Lung (tissue), 12 donors: Measurements from ENCODE around the gene MLH3. TPM values are rescaled to one million over a fixed set of nuclear protein-coding genes. Genes with fewer than 3 reads are reported as not detected.

Experiments used
- ATAC-seq: fragments of 200-7000 bp; cut with Tn5 transposase; one replicate; pipeline ENCODE4 v1.9.1; 2020; ENCODE audit warnings: moderate number of reproducible peaks; ENCODE audit not compliant: insufficient read depth, low FRiP score
- DNase-seq, 3 donors: peaks; one replicate each; pipeline ENCODE4 v3.0.0-alpha.2; 2013 to 2017
- H3K27ac ChIP-seq, 2 donors: one replicate each; pipeline ENCODE4 v1.5.1; 2013; ENCODE audit warnings: mild to moderate bottlenecking in 2 of 2, moderate library complexity in 2 of 2, control low read depth in 1 of 2, inconsistent platforms in 1 of 2, low read depth in 1 of 2, low read length in 1 of 2
- H3K27me3 ChIP-seq, 3 donors: one replicate each; pipeline ENCODE4 v1.5.1; 2013; ENCODE audit warnings: low read length in 2 of 3; ENCODE audit not compliant: control insufficient read depth in 3 of 3, insufficient read depth in 3 of 3
- H3K36me3 ChIP-seq, 4 donors: one replicate each; pipeline ENCODE4 v1.5.1; 2013; ENCODE audit warnings: low read length in 4 of 4, mild to moderate bottlenecking in 1 of 4, moderate library complexity in 1 of 4; ENCODE audit not compliant: control insufficient read depth in 4 of 4, insufficient read depth in 4 of 4
- H3K4me1 ChIP-seq, 5 donors: one replicate each; pipeline ENCODE4 v1.5.1; 2013; ENCODE audit warnings: low read length in 5 of 5, mild to moderate bottlenecking in 2 of 5, moderate library complexity in 1 of 5; ENCODE audit not compliant: control insufficient read depth in 5 of 5, insufficient read depth in 5 of 5
- H3K4me3 ChIP-seq: one replicate; pipeline ENCODE4 v1.5.1; 2013; ENCODE audit warnings: mild to moderate bottlenecking, control low read depth, moderate library complexity
- H3K9ac ChIP-seq, 2 donors: one replicate each; pipeline ENCODE4 v1.5.1; 2013; ENCODE audit warnings: low read length in 2 of 2, control low read depth in 1 of 2; ENCODE audit not compliant: insufficient read depth in 1 of 2
- H3K9me3 ChIP-seq, 4 donors: one replicate each; pipeline ENCODE4 v1.5.1; 2013; ENCODE audit warnings: low read length in 3 of 4, mild to moderate bottlenecking in 1 of 4, moderate library complexity in 1 of 4; ENCODE audit not compliant: control insufficient read depth in 4 of 4, insufficient read depth in 3 of 4
- CTCF ChIP-seq: IDR thresholded peaks from 2 replicates; pipeline ENCODE4 v1.5.1; 2012; ENCODE audit warnings: mild to moderate bottlenecking; ENCODE audit errors: control extremely low read depth, extremely low read depth
- WGBS, 2 donors: extraction: QIAGEN DNeasy Blood & Tissue Kit; methylation state at CpG; one replicate each; pipeline ENCODE4 v1.1.7; 2013; 5-methylcytosine and 5-hydroxymethylcytosine counted together
- polyA plus RNA-seq, 2 donors: library from polyadenylated mRNA; stranded (reverse); fragments of 200-250 nt; gene quantifications; one replicate each; pipeline ENCODE4 v1.2.1, GENCODE V29; 2013
- total RNA-seq, 2 donors: library from RNA; depleted of rRNA in 1 of 2; stranded (reverse); fragments of >200 nt in 1 of 2; gene quantifications; one replicate each; pipeline ENCODE4 v1.2.1, GENCODE V29; 2014 to 2021
- donor health status: control.
- donor health status: control.
- donor health status: Bipolar disorder and iron deficiency.
- donor health status: healthy.
- donor health status: DM: yes; HTN: yes; CAD: no.

MLH3 gene
- total and polyA plus RNA-seq, 4 donors, result 10.1 to 60.6 (median 19.9) TPM

GRCh38 chr14:75063013-75063412, 11.7 kb upstream of the MLH3 start:
- H3K27me3 ChIP-seq, result no peaks in the 10 kb centered on the region
- no peak for DNase-seq
- peaks cover 0 to 6% (median 3%) of the 10 kb centered on the region in 4 donors for H3K36me3 ChIP-seq
- no peak for TF ChIP-seq CTCF
- peak overlapping the region; percentile 72 for H3K4me3 ChIP-seq
- peaks cover 0 to 10% (median 8%) of the 10 kb centered on the region in 5 donors for H3K4me1 ChIP-seq
- ATAC-seq, result no peak
- H3K9me3 ChIP-seq, result peaks cover 0 to 4% (median 0%) of the 10 kb centered on the region in 4 donors
- H3K27ac ChIP-seq, result peak overlapping the region in 1 of 2 donors; percentile 35
- peak overlapping the region; percentile 44 to 90 for H3K9ac ChIP-seq
- 25 to 37% methylated on average over 5 of the region's 5 CpGs for WGBS, 2 donors

- peaks cover 0 to 8% (median 5%) of the 10 kb centered on the region in 5 donors for H3K4me1 ChIP-seq
- no peak overlapping the region for H3K27ac ChIP-seq
- no peak overlapping the region for H3K4me3 ChIP-seq
- no peak for TF ChIP-seq CTCF
- no peaks in the 10 kb centered on the region for H3K27me3 ChIP-seq
- peaks cover 0 to 6% (median 3%) of the 10 kb centered on the region in 4 donors for H3K36me3 ChIP-seq
- peaks cover 0 to 4% (median 0%) of the 10 kb centered on the region in 4 donors for H3K9me3 ChIP-seq
- no peak overlapping the region for H3K9ac ChIP-seq
- no peak for DNase-seq
- ATAC-seq, result no peak
- 48% methylated on average over 2 of the region's 2 CpGs for WGBS, 2 donors
These were observed 9.2 kb upstream of the MLH3 start for GRCh38 chr14:75060420-75060819.

- ATAC-seq, result no peak
- peaks cover 0 to 4% (median 0%) of the 10 kb centered on the region in 4 donors for H3K9me3 ChIP-seq
- peaks cover 0 to 10% (median 5%) of the 10 kb centered on the region in 5 donors for H3K4me1 ChIP-seq
- 73 to 80% methylated on average over 2 of the region's 2 CpGs for WGBS, 2 donors
- H3K27me3 ChIP-seq, result no peaks in the 10 kb centered on the region
- no peak overlapping the region for H3K27ac ChIP-seq
- no peak overlapping the region for H3K4me3 ChIP-seq
- H3K9ac ChIP-seq, result no peak overlapping the region
- no peak for TF ChIP-seq CTCF
- H3K36me3 ChIP-seq, result peaks cover 0 to 6% (median 3%) of the 10 kb centered on the region in 4 donors
- DNase-seq, result no peak
These were observed 8.4 kb upstream of the MLH3 start for GRCh38 chr14:75059642-75060041.

GRCh38 chr14:75054421-75054820, 3.2 kb upstream of the MLH3 start:
- 58 to 76% methylated on average over 1 of the region's 1 CpG for WGBS, 2 donors

More at GRCh38 chr14:75054421-75054820, 3.2 kb upstream of the MLH3 start:
- Histone ChIP-seq H3K27ac (no peak overlapping the region), H3K4me3 (no peak overlapping the region), H3K4me1 (peaks cover 2 to 42% (median 5%) of the 10 kb centered on the region in 5 donors), H3K9ac (no peak overlapping the region), H3K27me3 (no peaks in the 10 kb centered on the region), H3K9me3 (no peaks in the 10 kb centered on the region), H3K36me3 (peaks cover 0 to 1% (median 0%) of the 10 kb centered on the region in 4 donors)
- TF ChIP-seq CTCF, result no peak
- no peak for ATAC-seq
- peak in 2 of 3 donors; percentile 54 to 69 for DNase-seq
